D721Med (cell line): Measurements from ENCODE around the gene RMRP.

ENCODE experiments used
- DNase-seq: peaks from one replicate; pipeline ENCODE4 v3.0.0; 2011; ENCODE audit warnings: low spot score; ENCODE audit not compliant: insufficient read length
- FAIRE-seq: peaks from 2 replicates; lab custom pipeline; 2011; peaks lifted over from hg19 to GRCh38; lab: Jason Lieb, UNC
- CTCF ChIP-seq: IDR thresholded peaks from 2 replicates; pipeline ENCODE4 v1.5.1; 2012; ENCODE audit warnings: mild to moderate bottlenecking, control low read depth; ENCODE audit not compliant: insufficient read depth; ENCODE audit errors: missing control alignments

The RMRP gene

DNA sequence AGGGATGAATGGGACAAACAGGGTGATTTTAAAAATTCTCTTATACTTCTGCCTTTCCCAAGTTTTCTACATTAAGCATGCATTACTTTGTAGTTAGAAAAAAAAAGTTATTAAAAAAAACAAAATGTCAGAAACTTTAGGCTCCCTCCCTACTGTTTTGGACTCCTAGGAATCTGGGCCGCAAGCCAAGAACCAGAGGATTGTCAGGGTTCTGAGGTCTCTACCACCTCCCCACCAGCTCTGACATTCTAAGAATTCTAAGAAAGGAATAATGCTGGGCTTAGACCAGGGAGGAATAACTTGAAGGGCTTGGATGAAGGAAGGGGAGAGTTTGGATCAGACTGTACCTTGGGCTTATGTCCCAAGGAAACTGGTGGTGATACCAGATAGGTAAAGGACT lies 8.2 kb upstream of the RMRP start:
- no peak for FAIRE-seq
- DNase-seq = no peak
- TF ChIP-seq CTCF = no peak

DNA sequence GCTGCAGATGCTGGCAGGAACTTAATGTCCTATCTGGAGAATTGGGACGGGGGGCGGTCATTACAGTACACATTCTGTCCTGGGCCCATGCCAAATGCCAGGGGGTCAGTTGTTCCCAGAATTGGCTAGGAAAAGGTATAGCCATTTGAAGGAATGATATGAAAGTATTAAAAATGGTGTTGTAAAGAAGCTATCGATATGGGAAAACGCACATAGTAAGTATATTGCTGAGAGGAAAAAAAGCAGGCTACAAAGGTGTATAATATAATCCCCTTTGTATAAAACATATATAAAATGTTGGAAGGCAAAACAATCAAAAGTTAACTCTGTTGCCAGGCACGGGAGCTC lies 7.6 kb upstream of the RMRP start:
- no peak for TF ChIP-seq CTCF
- FAIRE-seq (no peak), DNase-seq (no peak)

DNA sequence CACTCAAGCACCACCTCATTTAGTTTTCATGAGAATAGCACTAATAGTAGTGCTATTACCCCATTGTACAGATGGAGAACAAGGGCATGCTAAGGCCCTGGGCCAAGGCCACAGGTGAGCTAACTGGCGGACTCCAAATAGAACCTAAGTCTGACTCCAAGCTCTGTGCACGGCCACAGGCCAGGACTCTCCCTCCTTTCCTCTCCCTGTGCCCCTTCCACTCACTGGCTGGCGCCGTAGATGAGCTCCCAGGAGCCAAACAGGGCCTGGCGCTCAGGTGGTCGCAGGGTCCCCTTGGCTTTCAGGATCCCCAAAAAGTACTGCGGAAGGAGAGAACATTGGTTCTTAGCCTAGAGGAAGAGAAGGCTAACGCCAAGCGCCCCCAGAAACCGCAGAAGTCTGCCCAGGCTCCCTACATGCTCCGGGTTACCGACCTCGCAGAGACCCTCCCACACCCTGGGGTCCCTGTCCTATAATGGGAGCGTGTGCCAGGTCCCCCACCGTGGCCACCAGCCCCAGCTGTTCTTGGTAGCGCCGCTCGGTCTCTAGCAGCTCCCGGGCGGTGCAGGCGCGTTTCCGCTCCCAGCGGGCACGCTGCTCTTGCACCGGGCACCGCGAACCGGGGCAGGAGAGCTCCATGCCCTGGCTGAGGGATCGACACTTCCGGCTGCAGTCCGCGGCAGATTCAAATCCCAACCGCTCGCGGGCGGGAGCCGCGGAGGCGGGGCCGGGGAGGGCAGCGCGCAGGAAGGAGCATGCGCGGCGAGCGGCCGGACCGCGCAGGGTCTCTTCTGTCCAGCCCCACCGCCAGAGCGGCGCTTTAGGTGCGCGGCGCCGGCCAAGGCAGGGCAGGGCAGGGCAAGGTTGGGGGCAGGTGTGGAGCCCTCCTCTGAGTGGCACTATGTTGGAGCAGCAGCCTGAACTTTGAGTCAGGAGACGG lies 7.0 kb upstream of the RMRP start, which contains the start of gene ARHGEF39:
ARHGEF39 (minus strand) TSS at position 665 of the 940 bp plus-strand sequence; CDS start at position 639, 26 bp downstream.
- peak; percentile 27 for TF ChIP-seq CTCF
- DNase-seq = peak; percentile 98
- FAIRE-seq = no peak

DNA sequence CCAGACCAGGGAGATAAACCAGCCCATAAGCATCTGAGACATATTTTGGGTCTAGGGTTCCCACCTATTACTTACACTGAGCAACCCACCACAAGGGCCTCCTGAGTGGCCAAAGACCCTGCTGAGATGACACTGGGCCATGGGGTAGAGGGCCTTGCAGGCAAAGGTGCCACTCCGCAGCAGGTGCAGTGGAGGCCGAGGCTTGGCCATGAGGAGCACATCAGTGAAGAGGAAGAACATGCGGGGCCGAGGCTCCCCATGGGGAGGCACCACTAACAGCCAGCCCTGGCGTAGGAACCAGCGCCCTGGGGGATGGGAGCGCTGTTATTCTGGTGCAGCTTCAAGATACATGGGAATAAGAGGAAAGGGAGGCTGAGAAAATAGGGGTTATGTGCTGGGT lies 4.6 kb upstream of the RMRP start:
- FAIRE-seq (no peak), DNase-seq (no peak)
- TF ChIP-seq CTCF = no peak

GRCh38 chr9:35661756-35662350 lies 4.0 kb upstream of the RMRP start:
- FAIRE-seq (no peak), DNase-seq (no peak)
- no peak for TF ChIP-seq CTCF

DNA sequence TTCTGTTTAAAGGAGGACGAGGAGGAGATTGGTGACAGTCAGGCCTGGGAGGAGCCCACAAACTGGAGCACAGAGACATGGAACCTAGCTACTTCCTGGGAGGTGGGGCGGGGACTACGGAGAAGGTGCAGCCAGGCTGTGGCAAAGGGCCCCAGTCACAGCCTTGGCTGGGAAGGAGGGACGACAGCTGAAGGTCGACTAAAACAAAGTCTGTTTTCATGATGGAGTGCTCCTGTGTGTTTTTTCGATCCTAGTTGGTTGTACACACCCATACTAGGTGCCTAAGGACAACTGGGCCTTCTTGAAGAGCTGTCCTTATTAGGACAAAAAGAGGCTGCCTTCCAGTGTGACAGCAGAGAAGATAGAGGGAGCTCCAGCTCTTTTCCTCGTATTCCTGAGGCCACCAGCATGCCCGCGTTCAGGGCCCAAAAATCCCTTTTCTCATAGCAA lies 3.2 kb upstream of the RMRP start:
- no peak for DNase-seq
- no peak for FAIRE-seq
- TF ChIP-seq CTCF = peak; percentile 28

DNA sequence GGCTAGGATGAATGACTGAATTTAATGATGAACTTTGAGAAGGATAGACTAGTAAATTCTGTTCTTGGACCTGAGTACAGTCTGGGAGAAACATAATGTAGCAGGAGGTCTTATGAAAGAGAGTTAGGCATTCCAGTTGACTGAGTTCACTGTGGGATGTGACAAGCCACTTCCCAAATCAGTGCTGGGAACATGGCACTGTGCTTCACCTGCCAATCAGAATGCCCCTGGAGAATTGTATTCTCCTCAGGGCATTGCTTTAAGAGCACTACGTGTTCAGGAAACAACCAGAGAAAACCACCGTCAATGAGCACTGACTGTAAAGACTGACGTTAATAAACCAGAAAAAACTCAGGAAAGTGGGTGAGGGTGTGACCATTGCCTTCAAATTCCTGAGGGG lies 1.5 kb upstream of the RMRP start:
- no peak for DNase-seq
- no peak for TF ChIP-seq CTCF
- FAIRE-seq = no peak
